ENCODE data around the gene PTAFR.

PTAFR gene

GRCh38 chr1:28127617-28128257, 48.8 kb downstream of the PTAFR start:
- Histone ChIP-seq H3K9ac (ENCODE audit: low read length) (no peak overlapping the region), H3K9me3 (ENCODE audit: control insufficient read depth, insufficient read depth, low read depth, low read length) (no peaks in the 10 kb centered on the region), H3K27ac (ENCODE audit: low read depth, low read length) (no peak overlapping the region), H3K4me1 (ENCODE audit: control insufficient read depth, insufficient read depth, low read length) (no peaks in the 10 kb centered on the region; the same call in 1 of the 2 replicates), H3K4me3 (ENCODE audit: low read depth, low read length) (no peak overlapping the region), H3K27me3 (ENCODE audit: control insufficient read depth, insufficient read depth, low read length) (no peaks in the 10 kb centered on the region), H3K36me3 (ENCODE audit: control insufficient read depth, insufficient read depth, low read length) (no peaks in the 10 kb centered on the region)

- no peaks in the 10 kb centered on the region for H3K27me3 ChIP-seq (ENCODE audit: control insufficient read depth, insufficient read depth, low read length)
- H3K36me3 ChIP-seq (ENCODE audit: control insufficient read depth, insufficient read depth, low read length) = no peaks in the 10 kb centered on the region
- H3K9me3 ChIP-seq (ENCODE audit: control insufficient read depth, insufficient read depth, low read depth, low read length) = no peaks in the 10 kb centered on the region
- H3K9ac ChIP-seq (ENCODE audit: low read length) = no peak overlapping the region
- no peak overlapping the region for H3K4me3 ChIP-seq (ENCODE audit: low read depth, low read length)
- no peak overlapping the region for H3K27ac ChIP-seq (ENCODE audit: low read depth, low read length)
- no peaks in the 10 kb centered on the region; the same call in 1 of the 2 replicates for H3K4me1 ChIP-seq (ENCODE audit: control insufficient read depth, insufficient read depth, low read length)
These were observed 49.6 kb downstream of the PTAFR start for GRCh38 chr1:28126783-28127490.

GRCh38 chr1:28126212-28126611, 50.3 kb downstream of the PTAFR start:
- H3K4me3 ChIP-seq (ENCODE audit: low read depth, low read length) = no peak overlapping the region
- H3K9ac ChIP-seq (ENCODE audit: low read length) = no peak overlapping the region
- no peaks in the 10 kb centered on the region for H3K27me3 ChIP-seq (ENCODE audit: control insufficient read depth, insufficient read depth, low read length)
- no peaks in the 10 kb centered on the region; the same call in 1 of the 2 replicates for H3K4me1 ChIP-seq (ENCODE audit: control insufficient read depth, insufficient read depth, low read length)
- H3K27ac ChIP-seq (ENCODE audit: low read depth, low read length) = no peak overlapping the region
- no peaks in the 10 kb centered on the region for H3K36me3 ChIP-seq (ENCODE audit: control insufficient read depth, insufficient read depth, low read length)
- no peaks in the 10 kb centered on the region for H3K9me3 ChIP-seq (ENCODE audit: control insufficient read depth, insufficient read depth, low read depth, low read length)

- Histone ChIP-seq H3K27ac (ENCODE audit: low read depth, low read length) (no peak overlapping the region), H3K9ac (ENCODE audit: low read length) (no peak overlapping the region), H3K9me3 (ENCODE audit: control insufficient read depth, insufficient read depth, low read depth, low read length) (no peaks in the 10 kb centered on the region), H3K4me1 (ENCODE audit: control insufficient read depth, insufficient read depth, low read length) (no peaks in the 10 kb centered on the region; the same call in 1 of the 2 replicates), H3K27me3 (ENCODE audit: control insufficient read depth, insufficient read depth, low read length) (no peaks in the 10 kb centered on the region), H3K36me3 (ENCODE audit: control insufficient read depth, insufficient read depth, low read length) (no peaks in the 10 kb centered on the region), H3K4me3 (ENCODE audit: low read depth, low read length) (no peak overlapping the region)
These were observed 53.0 kb downstream of the PTAFR start for GRCh38 chr1:28123461-28123961.

GRCh38 chr1:28122183-28122582, 54.3 kb downstream of the PTAFR start:
- H3K9me3 ChIP-seq (ENCODE audit: control insufficient read depth, insufficient read depth, low read depth, low read length) = no peaks in the 10 kb centered on the region

GRCh38 chr1:28119556-28119955, 56.9 kb downstream of the PTAFR start:
- H3K4me3 ChIP-seq (ENCODE audit: low read depth, low read length) = no peak overlapping the region
- no peaks in the 10 kb centered on the region for H3K36me3 ChIP-seq (ENCODE audit: control insufficient read depth, insufficient read depth, low read length)
- H3K9me3 ChIP-seq (ENCODE audit: control insufficient read depth, insufficient read depth, low read depth, low read length) = no peaks in the 10 kb centered on the region
- no peak overlapping the region for H3K9ac ChIP-seq (ENCODE audit: low read length)
- no peaks in the 10 kb centered on the region; the same call in 1 of the 2 replicates for H3K4me1 ChIP-seq (ENCODE audit: control insufficient read depth, insufficient read depth, low read length)
- no peaks in the 10 kb centered on the region for H3K27me3 ChIP-seq (ENCODE audit: control insufficient read depth, insufficient read depth, low read length)
- H3K27ac ChIP-seq (ENCODE audit: low read depth, low read length) = no peak overlapping the region

More at GRCh38 chr1:28122183-28122582, 54.3 kb downstream of the PTAFR start:
- Histone ChIP-seq H3K9ac (ENCODE audit: low read length) (no peak overlapping the region), H3K36me3 (ENCODE audit: control insufficient read depth, insufficient read depth, low read length) (no peaks in the 10 kb centered on the region), H3K4me3 (ENCODE audit: low read depth, low read length) (no peak overlapping the region), H3K4me1 (ENCODE audit: control insufficient read depth, insufficient read depth, low read length) (no peaks in the 10 kb centered on the region; the same call in 1 of the 2 replicates), H3K27ac (ENCODE audit: low read depth, low read length) (no peak overlapping the region), H3K27me3 (ENCODE audit: control insufficient read depth, insufficient read depth, low read length) (no peaks in the 10 kb centered on the region)

GRCh38 chr1:28118640-28119307, 57.7 kb downstream of the PTAFR start:
- H3K36me3 ChIP-seq (ENCODE audit: control insufficient read depth, insufficient read depth, low read length) = no peaks in the 10 kb centered on the region
- H3K27ac ChIP-seq (ENCODE audit: low read depth, low read length) = no peak overlapping the region
- no peak overlapping the region for H3K4me3 ChIP-seq (ENCODE audit: low read depth, low read length)
- no peaks in the 10 kb centered on the region; the same call in 1 of the 2 replicates for H3K4me1 ChIP-seq (ENCODE audit: control insufficient read depth, insufficient read depth, low read length)
- no peaks in the 10 kb centered on the region for H3K9me3 ChIP-seq (ENCODE audit: control insufficient read depth, insufficient read depth, low read depth, low read length)
- no peak overlapping the region for H3K9ac ChIP-seq (ENCODE audit: low read length)
- H3K27me3 ChIP-seq (ENCODE audit: control insufficient read depth, insufficient read depth, low read length) = no peaks in the 10 kb centered on the region

- no peak overlapping the region for H3K27ac ChIP-seq (ENCODE audit: low read depth, low read length)
- no peaks in the 10 kb centered on the region for H3K36me3 ChIP-seq (ENCODE audit: control insufficient read depth, insufficient read depth, low read length)
- no peaks in the 10 kb centered on the region for H3K4me1 ChIP-seq (ENCODE audit: control insufficient read depth, insufficient read depth, low read length)
- no peak overlapping the region for H3K4me3 ChIP-seq (ENCODE audit: low read depth, low read length)
- no peaks in the 10 kb centered on the region for H3K27me3 ChIP-seq (ENCODE audit: control insufficient read depth, insufficient read depth, low read length)
- H3K9ac ChIP-seq (ENCODE audit: low read length) = no peak overlapping the region
- H3K9me3 ChIP-seq (ENCODE audit: control insufficient read depth, insufficient read depth, low read depth, low read length) = no peaks in the 10 kb centered on the region
These were observed 61.2 kb downstream of the PTAFR start for GRCh38 chr1:28115267-28115666.

GRCh38 chr1:28114844-28115243, 61.6 kb downstream of the PTAFR start:
- H3K4me1 ChIP-seq (ENCODE audit: control insufficient read depth, insufficient read depth, low read length) = no peaks in the 10 kb centered on the region
- H3K27me3 ChIP-seq (ENCODE audit: control insufficient read depth, insufficient read depth, low read length) = no peaks in the 10 kb centered on the region
- H3K9ac ChIP-seq (ENCODE audit: low read length) = no peak overlapping the region
- H3K9me3 ChIP-seq (ENCODE audit: control insufficient read depth, insufficient read depth, low read depth, low read length) = no peaks in the 10 kb centered on the region
- no peak overlapping the region for H3K4me3 ChIP-seq (ENCODE audit: low read depth, low read length)
- no peaks in the 10 kb centered on the region for H3K36me3 ChIP-seq (ENCODE audit: control insufficient read depth, insufficient read depth, low read length)
- H3K27ac ChIP-seq (ENCODE audit: low read depth, low read length) = no peak overlapping the region

- Histone ChIP-seq H3K9ac (ENCODE audit: low read length) (no peak overlapping the region), H3K9me3 (ENCODE audit: control insufficient read depth, insufficient read depth, low read depth, low read length) (no peaks in the 10 kb centered on the region), H3K27me3 (ENCODE audit: control insufficient read depth, insufficient read depth, low read length) (no peaks in the 10 kb centered on the region), H3K4me3 (ENCODE audit: low read depth, low read length) (no peak overlapping the region), H3K4me1 (ENCODE audit: control insufficient read depth, insufficient read depth, low read length) (no peaks in the 10 kb centered on the region), H3K36me3 (ENCODE audit: control insufficient read depth, insufficient read depth, low read length) (no peaks in the 10 kb centered on the region), H3K27ac (ENCODE audit: low read depth, low read length) (no peak overlapping the region)
These were observed 63.3 kb downstream of the PTAFR start for GRCh38 chr1:28113242-28113572.
